ENCODE results near the gene GAREM2.

Gene GAREM2

GRCh38 chr2:26169681-26170414 is 3.0 kb upstream of the GAREM2 start:
- no peak for DNase-seq

- DNase-seq = no peak
Measured at GRCh38 chr2:26170795-26171194, 2.1 kb upstream of the GAREM2 start.

- no peak for DNase-seq
Measured at GRCh38 chr2:26172189-26172870, 558 bp upstream of the GAREM2 start.

GRCh38 chr2:26173776-26174482 is 1.0 kb downstream of the GAREM2 start:
- DNase-seq = no peak

GRCh38 chr2:26174691-26175465 is 2.0 kb downstream of the GAREM2 start:
- no peak for DNase-seq

- no peak for DNase-seq
Measured at GRCh38 chr2:26175466-26176278, 2.8 kb downstream of the GAREM2 start.

- no peak for DNase-seq
Measured at GRCh38 chr2:26176279-26176615, 3.4 kb downstream of the GAREM2 start.

- DNase-seq = no peak
Measured at GRCh38 chr2:26177122-26177521, 4.2 kb downstream of the GAREM2 start.

GRCh38 chr2:26178246-26178645 is 5.4 kb downstream of the GAREM2 start:
- DNase-seq = no peak

GRCh38 chr2:26178746-26179436 is 6.0 kb downstream of the GAREM2 start:
- DNase-seq = no peak

GRCh38 chr2:26179446-26179913 is 6.6 kb downstream of the GAREM2 start:
- no peak for DNase-seq

GRCh38 chr2:26182441-26182840 is 9.6 kb downstream of the GAREM2 start:
- DNase-seq = no peak

GRCh38 chr2:26182887-26183630 is 10.2 kb downstream of the GAREM2 start:
- DNase-seq = no peak

- DNase-seq = no peak
Measured at GRCh38 chr2:26184121-26184520, 11.2 kb downstream of the GAREM2 start.

- no peak for DNase-seq
Measured at GRCh38 chr2:26184555-26185303, 11.8 kb downstream of the GAREM2 start.

- no peak for DNase-seq
Measured at GRCh38 chr2:26185304-26185928, 12.5 kb downstream of the GAREM2 start.

- DNase-seq = no peak
Measured at GRCh38 chr2:26185954-26186770, 13.3 kb downstream of the GAREM2 start.

- DNase-seq = no peak
Measured at GRCh38 chr2:26187114-26187513, 14.2 kb downstream of the GAREM2 start.

All from NCI-H2081 treated with DMSO at 0.1 percent for 48 hours (cell line).